Measurements from ENCODE around the gene CLEC2B. TPM values are rescaled to one million over a fixed set of nuclear protein-coding genes. Genes with fewer than 3 reads are reported as not detected.

CLEC2B gene
- total RNA-seq, 4 donors from 2014 or later, result 3.3 to 31.4 (median 5.7) TPM

- Histone ChIP-seq H3K27me3 (no peaks in the 10 kb centered on the region), H3K4me1 (no peaks in the 10 kb centered on the region), H3K4me3 (no peak overlapping the region), H3K36me3 (peaks cover 0 to 17% (median 0%) of the 10 kb centered on the region in 3 donors), H3K9me3 (no peaks in the 10 kb centered on the region), H3K27ac (no peak overlapping the region)
- no peak for DNase-seq
- TF ChIP-seq POLR2A (IDR thresholded peaks at IDR 0.05), result no peak
- no peak for TF ChIP-seq CTCF (IDR thresholded peaks at IDR 0.05)
Measured at GRCh38 chr12:9858135-9858534, 11.0 kb downstream of the CLEC2B start.

- no peak for DNase-seq
- H3K27ac ChIP-seq, result no peak overlapping the region
- peaks cover 0 to 17% (median 0%) of the 10 kb centered on the region in 3 donors for H3K36me3 ChIP-seq
- no peak for TF ChIP-seq CTCF (IDR thresholded peaks at IDR 0.05)
- no peak for TF ChIP-seq POLR2A (IDR thresholded peaks at IDR 0.05)
- H3K4me1 ChIP-seq, result no peaks in the 10 kb centered on the region
- no peak overlapping the region for H3K4me3 ChIP-seq
- H3K27me3 ChIP-seq, result no peaks in the 10 kb centered on the region
- H3K9me3 ChIP-seq, result no peaks in the 10 kb centered on the region
Measured at GRCh38 chr12:9856894-9857293, 12.3 kb downstream of the CLEC2B start.

- Histone ChIP-seq H3K4me1 (no peaks in the 10 kb centered on the region), H3K27ac (no peak overlapping the region)
Measured at GRCh38 chr12:9856151-9856550, 13.0 kb downstream of the CLEC2B start.

GRCh38 chr12:9851927-9852326 lies 17.2 kb downstream of the CLEC2B start:
- TF ChIP-seq CTCF (IDR thresholded peaks at IDR 0.05) (no peak), POLR2A (IDR thresholded peaks at IDR 0.05) (no peak)
- Histone ChIP-seq H3K4me1 (no peaks in the 10 kb centered on the region), H3K27ac (no peak overlapping the region), H3K4me3 (no peak overlapping the region), H3K36me3 (peaks cover 0 to 17% (median 0%) of the 10 kb centered on the region in 3 donors), H3K27me3 (no peaks in the 10 kb centered on the region), H3K9me3 (no peaks in the 10 kb centered on the region)
- no peak for DNase-seq

More at GRCh38 chr12:9856151-9856550, 13.0 kb downstream of the CLEC2B start:
- peaks cover 0 to 17% (median 0%) of the 10 kb centered on the region in 3 donors for H3K36me3 ChIP-seq
- TF ChIP-seq CTCF (IDR thresholded peaks at IDR 0.05), result no peak
- no peak for TF ChIP-seq POLR2A (IDR thresholded peaks at IDR 0.05)
- H3K4me3 ChIP-seq, result no peak overlapping the region
- DNase-seq, result no peak
- H3K27me3 ChIP-seq, result no peaks in the 10 kb centered on the region
- H3K9me3 ChIP-seq, result no peaks in the 10 kb centered on the region

GRCh38 chr12:9851050-9851449 lies 18.1 kb downstream of the CLEC2B start:
- no peaks in the 10 kb centered on the region for H3K27me3 ChIP-seq
- no peak for TF ChIP-seq POLR2A (IDR thresholded peaks at IDR 0.05)
- TF ChIP-seq CTCF (IDR thresholded peaks at IDR 0.05), result no peak
- no peak overlapping the region for H3K27ac ChIP-seq
- no peak for DNase-seq
- peaks cover 0 to 16% (median 0%) of the 10 kb centered on the region in 3 donors for H3K36me3 ChIP-seq
- no peak overlapping the region for H3K4me3 ChIP-seq
- H3K4me1 ChIP-seq, result no peaks in the 10 kb centered on the region
- no peaks in the 10 kb centered on the region for H3K9me3 ChIP-seq

GRCh38 chr12:9848899-9849298 lies 20.3 kb downstream of the CLEC2B start:
- no peak for DNase-seq
- Histone ChIP-seq H3K27me3 (no peaks in the 10 kb centered on the region), H3K4me1 (no peaks in the 10 kb centered on the region), H3K27ac (no peak overlapping the region), H3K9me3 (no peaks in the 10 kb centered on the region), H3K4me3 (no peak overlapping the region), H3K36me3 (peaks cover 0 to 8% (median 0%) of the 10 kb centered on the region in 3 donors)
- TF ChIP-seq POLR2A (IDR thresholded peaks at IDR 0.05), result no peak
- TF ChIP-seq CTCF (IDR thresholded peaks at IDR 0.05), result no peak
